Nephron (organoid): ENCODE measurements around the gene ADGRL3.

Experiments used
- H3K27ac Mint-ChIP-seq, 3 experiments: 2 replicates each; pipeline ENCODE4 v1.8.0; 2020; ENCODE audit warnings: mixed read lengths in 3 of 3, mild to moderate bottlenecking in 2 of 3, moderate library complexity in 1 of 3
- H3K27me3 Mint-ChIP-seq: 2 replicates; pipeline ENCODE4 v1.8.0; 2021; ENCODE audit warnings: low read depth, mild to moderate bottlenecking, moderate library complexity, mixed read lengths
- H3K36me3 Mint-ChIP-seq: 2 replicates; pipeline ENCODE4 v1.8.0; 2020; ENCODE audit warnings: low read depth, mixed read lengths
- H3K4me1 Mint-ChIP-seq: 2 replicates; pipeline ENCODE4 v1.8.0; 2020; ENCODE audit warnings: mixed read lengths
- H3K4me3 Mint-ChIP-seq, 3 experiments: 2 replicates each; pipeline ENCODE4 v1.8.0; 2020; ENCODE audit warnings: mild to moderate bottlenecking in 3 of 3, mixed read lengths in 3 of 3, moderate library complexity in 2 of 3
- H3K9me3 Mint-ChIP-seq: 2 replicates; pipeline ENCODE4 v1.8.0; 2020; ENCODE audit warnings: mixed read lengths
- TF ChIP-seq, protein P1 (sequence below), 3 experiments: fragments of 200-600 bp; sonication (generic); IDR thresholded peaks; one replicate each; pipeline ENCODE4 v1.5.0; 2021; ENCODE audit warnings: antibody characterized with exemption in 3 of 3; ENCODE audit not compliant: unreplicated experiment in 3 of 3

Gene ADGRL3

DNA sequence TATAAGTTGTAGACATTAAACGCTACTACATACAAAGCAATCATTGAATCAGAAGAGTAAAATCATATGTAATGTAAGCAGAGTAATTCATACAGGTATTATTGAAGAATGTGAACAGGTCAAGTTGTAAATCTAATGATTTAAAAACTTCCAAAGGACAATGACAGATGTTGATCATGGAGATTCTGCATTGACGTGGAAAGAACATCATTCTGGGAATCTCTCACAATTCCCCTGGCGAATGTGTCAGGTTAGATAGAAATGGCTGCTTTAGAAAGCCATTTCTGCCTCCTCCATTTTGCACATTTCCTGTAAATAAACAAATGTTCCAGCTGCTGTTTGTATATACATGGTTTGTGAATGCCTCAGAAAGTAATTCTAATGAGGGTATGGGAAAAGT is 719.4 kb downstream of the ADGRL3 start:
- no peaks in the 10 kb centered on the region for H3K27me3 Mint-ChIP-seq
- no peak overlapping the region for H3K4me3 Mint-ChIP-seq
- H3K9me3 Mint-ChIP-seq: no peaks in the 10 kb centered on the region
- H3K4me1 Mint-ChIP-seq: peaks cover 15% of the 10 kb centered on the region
- no peaks in the 10 kb centered on the region for H3K36me3 Mint-ChIP-seq
- TF ChIP-seq, protein P1, sequence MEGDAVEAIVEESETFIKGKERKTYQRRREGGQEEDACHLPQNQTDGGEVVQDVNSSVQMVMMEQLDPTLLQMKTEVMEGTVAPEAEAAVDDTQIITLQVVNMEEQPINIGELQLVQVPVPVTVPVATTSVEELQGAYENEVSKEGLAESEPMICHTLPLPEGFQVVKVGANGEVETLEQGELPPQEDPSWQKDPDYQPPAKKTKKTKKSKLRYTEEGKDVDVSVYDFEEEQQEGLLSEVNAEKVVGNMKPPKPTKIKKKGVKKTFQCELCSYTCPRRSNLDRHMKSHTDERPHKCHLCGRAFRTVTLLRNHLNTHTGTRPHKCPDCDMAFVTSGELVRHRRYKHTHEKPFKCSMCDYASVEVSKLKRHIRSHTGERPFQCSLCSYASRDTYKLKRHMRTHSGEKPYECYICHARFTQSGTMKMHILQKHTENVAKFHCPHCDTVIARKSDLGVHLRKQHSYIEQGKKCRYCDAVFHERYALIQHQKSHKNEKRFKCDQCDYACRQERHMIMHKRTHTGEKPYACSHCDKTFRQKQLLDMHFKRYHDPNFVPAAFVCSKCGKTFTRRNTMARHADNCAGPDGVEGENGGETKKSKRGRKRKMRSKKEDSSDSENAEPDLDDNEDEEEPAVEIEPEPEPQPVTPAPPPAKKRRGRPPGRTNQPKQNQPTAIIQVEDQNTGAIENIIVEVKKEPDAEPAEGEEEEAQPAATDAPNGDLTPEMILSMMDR (IDR thresholded peaks at IDR 0.05; ENCODE audit: unreplicated experiment in 3 of 3): no peak
- peak overlapping the region in 2 of 3 experiments; percentile 16 to 48 for H3K27ac Mint-ChIP-seq

DNA sequence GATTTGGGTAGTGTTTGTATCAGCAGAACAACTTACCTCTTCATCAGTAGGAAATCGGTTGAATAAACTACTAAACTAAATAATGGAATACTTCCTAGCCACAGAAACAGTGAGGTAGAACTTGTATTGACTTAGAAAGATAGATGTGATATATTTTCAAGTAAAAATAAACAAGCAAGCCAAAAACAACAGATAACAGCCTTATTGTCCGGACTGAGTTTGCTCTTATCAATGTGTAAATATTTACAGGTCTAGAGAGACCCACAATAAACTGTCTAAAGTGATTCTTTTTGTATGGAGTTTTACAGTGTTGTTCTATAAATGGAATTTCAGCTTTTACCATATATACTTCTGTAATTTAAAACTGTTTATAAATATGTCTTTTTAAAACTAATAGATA is 721.8 kb downstream of the ADGRL3 start:
- no peaks in the 10 kb centered on the region for H3K27me3 Mint-ChIP-seq
- H3K4me3 Mint-ChIP-seq: no peak overlapping the region
- H3K27ac Mint-ChIP-seq: peak overlapping the region in 2 of 3 experiments; percentile 39 to 45
- peaks cover 15% of the 10 kb centered on the region for H3K4me1 Mint-ChIP-seq
- H3K9me3 Mint-ChIP-seq: no peaks in the 10 kb centered on the region
- TF ChIP-seq, protein P1 (IDR thresholded peaks at IDR 0.05; ENCODE audit: unreplicated experiment in 3 of 3): no peak
- peaks cover 8% of the 10 kb centered on the region for H3K36me3 Mint-ChIP-seq

DNA sequence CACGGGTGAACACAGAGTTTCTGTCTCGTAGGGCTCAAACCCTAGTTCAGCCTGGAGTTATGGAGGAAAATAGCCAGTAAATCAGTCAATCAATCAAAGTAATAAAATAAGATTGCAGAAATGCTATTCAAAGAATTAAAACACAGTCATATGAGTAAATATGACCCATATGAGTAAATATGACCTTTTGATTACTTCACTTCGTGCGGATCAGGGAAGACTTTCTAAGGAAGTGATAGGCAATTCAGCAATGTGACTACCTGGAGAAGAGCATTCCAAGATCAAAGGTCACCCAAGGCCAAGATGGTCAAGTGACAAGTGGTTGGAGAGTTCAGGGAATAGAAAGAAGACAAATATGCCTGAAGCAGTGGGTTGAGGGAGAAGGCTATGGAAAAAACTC is 722.6 kb downstream of the ADGRL3 start:
- Mint-ChIP-seq H3K27ac (no peak overlapping the region), H3K4me3 (no peak overlapping the region), H3K27me3 (no peaks in the 10 kb centered on the region), H3K4me1 (peaks cover 15% of the 10 kb centered on the region), H3K36me3 (peaks cover 9% of the 10 kb centered on the region), H3K9me3 (no peaks in the 10 kb centered on the region)
- TF ChIP-seq, protein P1 (IDR thresholded peaks at IDR 0.05; ENCODE audit: unreplicated experiment in 3 of 3): no peak

DNA sequence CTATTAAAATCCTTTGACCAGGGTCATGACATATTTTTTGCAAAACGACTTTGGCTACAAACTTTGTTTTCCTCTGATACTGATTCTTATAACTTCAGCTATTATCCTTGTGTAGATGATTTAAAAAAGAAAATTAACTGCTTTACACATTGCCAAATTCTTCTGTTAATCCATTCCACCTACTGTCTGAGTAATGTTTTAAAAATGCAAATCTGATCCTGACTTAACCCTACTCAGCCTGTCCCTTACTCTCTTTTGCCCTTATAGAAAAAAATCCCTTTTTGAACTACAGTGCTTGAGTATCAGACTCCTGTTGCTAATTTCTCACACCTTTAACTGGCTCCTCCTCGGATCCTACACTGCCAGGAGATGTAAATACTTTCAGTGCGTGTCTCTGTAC is 723.1 kb downstream of the ADGRL3 start:
- TF ChIP-seq, protein P1 (IDR thresholded peaks at IDR 0.05; ENCODE audit: unreplicated experiment in 3 of 3): no peak
- Mint-ChIP-seq H3K27ac (no peak overlapping the region), H3K9me3 (no peaks in the 10 kb centered on the region), H3K4me3 (no peak overlapping the region), H3K36me3 (peaks cover 9% of the 10 kb centered on the region), H3K27me3 (no peaks in the 10 kb centered on the region), H3K4me1 (peaks cover 13% of the 10 kb centered on the region)

DNA sequence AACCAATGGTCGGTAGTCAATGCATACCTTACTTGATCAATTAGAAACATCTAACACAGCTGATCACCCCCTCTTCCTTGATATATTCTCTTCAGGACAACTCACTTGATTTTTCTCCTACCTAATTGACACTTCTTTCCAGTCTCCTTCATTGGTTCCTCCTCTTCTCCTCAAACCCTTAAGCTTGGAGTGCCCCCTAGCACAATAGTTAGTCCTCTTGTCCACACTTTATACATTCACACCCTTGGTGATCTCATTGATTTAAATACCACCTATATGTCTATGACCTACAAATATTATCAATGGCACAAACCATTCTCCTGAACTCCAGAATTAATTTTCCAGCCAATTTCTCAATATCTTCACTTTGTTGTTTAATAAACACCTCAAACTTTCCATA is 724.0 kb downstream of the ADGRL3 start:
- Mint-ChIP-seq H3K27ac (no peak overlapping the region), H3K9me3 (no peaks in the 10 kb centered on the region)
- TF ChIP-seq, protein P1 (IDR thresholded peaks at IDR 0.05; ENCODE audit: unreplicated experiment in 3 of 3): no peak

DNA sequence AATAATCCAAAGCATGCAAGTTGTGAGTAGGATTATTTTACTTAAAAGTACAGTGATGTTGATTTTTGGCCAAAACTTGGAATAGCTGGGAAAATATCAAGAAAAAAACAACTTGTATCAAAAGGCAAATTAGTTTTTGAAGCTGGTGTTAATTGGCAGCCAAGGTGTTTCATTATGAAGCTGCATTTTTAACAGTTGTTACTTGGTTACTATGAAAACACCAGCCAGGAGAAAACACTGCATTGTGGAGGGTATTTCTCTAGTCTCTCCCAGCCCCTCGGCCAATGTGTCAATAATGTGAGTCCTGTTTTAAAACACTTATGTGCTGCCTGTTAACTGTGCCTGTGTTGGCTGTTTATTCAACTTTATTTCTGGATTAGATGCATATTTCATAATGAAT is 733.4 kb downstream of the ADGRL3 start:
- H3K4me1 Mint-ChIP-seq: peaks cover 8% of the 10 kb centered on the region
- no peaks in the 10 kb centered on the region for H3K9me3 Mint-ChIP-seq
- TF ChIP-seq, protein P1 (IDR thresholded peaks at IDR 0.05; ENCODE audit: unreplicated experiment in 3 of 3): no peak
- no peak overlapping the region for H3K4me3 Mint-ChIP-seq
- peak overlapping the region in 1 of 3 experiments; percentile 24 for H3K27ac Mint-ChIP-seq
- peaks cover 4% of the 10 kb centered on the region for H3K27me3 Mint-ChIP-seq
- peaks cover 21% of the 10 kb centered on the region for H3K36me3 Mint-ChIP-seq

More for the DNA sequence above, 724.0 kb downstream of the ADGRL3 start:
- no peak overlapping the region for H3K4me3 Mint-ChIP-seq
- H3K4me1 Mint-ChIP-seq: peaks cover 5% of the 10 kb centered on the region
- H3K27me3 Mint-ChIP-seq: no peaks in the 10 kb centered on the region
- H3K36me3 Mint-ChIP-seq: peaks cover 9% of the 10 kb centered on the region
